Natural killer cell treated with Interleukin-12 subunit alpha and Interleukin-12 subunit beta and Interleukin-15 and Interleukin-18, amount 100 ng/mL, for 72 hours (primary cell): ENCODE data around the gene ZNF581. TPM values are rescaled to one million over a fixed set of nuclear protein-coding genes. Genes with fewer than 3 reads are reported as not detected.

Experiments
- ATAC-seq, 2 donors: fragments of 150-1000 bp; cut with Tn5 transposase in 1 of 2; sonication (Bioruptor Pico), chemical (Tn5 transposase) in 1 of 2; 2 replicates each; pipeline ENCODE4 v1.10.0; 2021
- DNase-seq: peaks from one replicate; pipeline ENCODE4 v3.0.0; 2022; ENCODE audit warnings: low spot score
- H3K27ac Mint-ChIP-seq, 2 donors: 1 replicate in 1 of 2; 2 replicates in 1 of 2; pipeline ENCODE4 v1.8.0; 2022; ENCODE audit warnings: mixed read lengths in 2 of 2, mild to moderate bottlenecking in 1 of 2, moderate library complexity in 1 of 2
- H3K27me3 Mint-ChIP-seq, 2 donors: 1 replicate in 1 of 2; 2 replicates in 1 of 2; pipeline ENCODE4 v1.8.0; 2022; ENCODE audit warnings: mixed read lengths in 2 of 2
- H3K36me3 Mint-ChIP-seq: one replicate; pipeline ENCODE4 v1.8.0; 2022; ENCODE audit warnings: mixed read lengths
- H3K4me1 Mint-ChIP-seq, 2 donors: 1 replicate in 1 of 2; 2 replicates in 1 of 2; pipeline ENCODE4 v1.8.0; 2022; ENCODE audit warnings: low read depth in 2 of 2, mixed read lengths in 2 of 2, mild to moderate bottlenecking in 1 of 2
- H3K4me3 Mint-ChIP-seq: one replicate; pipeline ENCODE4 v1.8.0; 2022; ENCODE audit warnings: mixed read lengths
- H3K9me3 Mint-ChIP-seq: 2 replicates; pipeline ENCODE4 v1.8.0; 2022; ENCODE audit warnings: mixed read lengths
- total RNA-seq, 2 donors: library from RNA; stranded (reverse); gene quantifications; one replicate each; pipeline ENCODE4 v1.2.3, GENCODE V29; 2022

ZNF581 gene
- total RNA-seq, 2 donors from 2014 or later, result 15.1 to 27.6 TPM

- H3K4me3 Mint-ChIP-seq, result no peak overlapping the region
These were observed 27.7 kb upstream of the ZNF581 start for GRCh38 chr19:55615543-55616394.

GRCh38 chr19:55616395-55616875 lies 27.0 kb upstream of the ZNF581 start:
- Mint-ChIP-seq H3K36me3 (peaks cover 4% of the 10 kb centered on the region), H3K9me3 (no peaks in the 10 kb centered on the region), H3K4me1 (peaks cover 21 to 23% of the 10 kb centered on the region in 2 donors), H3K27ac (no peak overlapping the region), H3K4me3 (no peak overlapping the region), H3K27me3 (no peaks in the 10 kb centered on the region)
- DNase-seq, result no peak
- no peak for ATAC-seq

More at GRCh38 chr19:55615543-55616394, 27.7 kb upstream of the ZNF581 start:
- H3K4me1 Mint-ChIP-seq, result peaks cover 19 to 28% of the 10 kb centered on the region in 2 donors
- H3K27me3 Mint-ChIP-seq, result no peaks in the 10 kb centered on the region
- ATAC-seq (no peak), DNase-seq (no peak)
- H3K9me3 Mint-ChIP-seq, result no peaks in the 10 kb centered on the region
- peaks cover 4% of the 10 kb centered on the region for H3K36me3 Mint-ChIP-seq
- H3K27ac Mint-ChIP-seq, result no peak overlapping the region

GRCh38 chr19:55617426-55617825 lies 26.0 kb upstream of the ZNF581 start:
- peaks cover 16 to 18% of the 10 kb centered on the region in 2 donors for H3K4me1 Mint-ChIP-seq
- DNase-seq (no peak), ATAC-seq (no peak)
- H3K36me3 Mint-ChIP-seq, result peaks cover 4% of the 10 kb centered on the region
- H3K27me3 Mint-ChIP-seq, result no peaks in the 10 kb centered on the region
- H3K9me3 Mint-ChIP-seq, result no peaks in the 10 kb centered on the region
- no peak overlapping the region for H3K27ac Mint-ChIP-seq
- H3K4me3 Mint-ChIP-seq, result no peak overlapping the region

- H3K4me1 Mint-ChIP-seq, result peaks cover 15% of the 10 kb centered on the region in 2 donors
- no peak for ATAC-seq
- H3K9me3 Mint-ChIP-seq, result no peaks in the 10 kb centered on the region
- peaks cover 4% of the 10 kb centered on the region for H3K36me3 Mint-ChIP-seq
- H3K27ac Mint-ChIP-seq, result no peak overlapping the region
- DNase-seq, result no peak
- H3K4me3 Mint-ChIP-seq, result no peak overlapping the region
- no peaks in the 10 kb centered on the region for H3K27me3 Mint-ChIP-seq
These were observed 25.0 kb upstream of the ZNF581 start for GRCh38 chr19:55618426-55618825.

- peaks cover 22% of the 10 kb centered on the region in 2 donors for H3K4me1 Mint-ChIP-seq
- no peaks in the 10 kb centered on the region for H3K27me3 Mint-ChIP-seq
- DNase-seq, result no peak
- H3K9me3 Mint-ChIP-seq, result no peaks in the 10 kb centered on the region
- ATAC-seq, result no peak
- H3K4me3 Mint-ChIP-seq, result no peak overlapping the region
- peak overlapping the region in 1 of 2 donors; percentile 36 for H3K27ac Mint-ChIP-seq
- peaks cover 4% of the 10 kb centered on the region for H3K36me3 Mint-ChIP-seq
These were observed 24.2 kb upstream of the ZNF581 start for GRCh38 chr19:55619286-55619685.

GRCh38 chr19:55620410-55621204 lies 22.8 kb upstream of the ZNF581 start:
- Mint-ChIP-seq H3K27ac (peak overlapping the region in 1 of 2 donors; percentile 36), H3K4me1 (peaks cover 28 to 32% of the 10 kb centered on the region in 2 donors), H3K4me3 (no peak overlapping the region), H3K9me3 (no peaks in the 10 kb centered on the region), H3K36me3 (peaks cover 4% of the 10 kb centered on the region), H3K27me3 (no peaks in the 10 kb centered on the region)
- no peak for ATAC-seq
- DNase-seq, result no peak

- DNase-seq, result no peak
- H3K4me1 Mint-ChIP-seq, result peaks cover 31 to 32% of the 10 kb centered on the region in 2 donors
- no peak overlapping the region for H3K27ac Mint-ChIP-seq
These were observed 22.2 kb upstream of the ZNF581 start for GRCh38 chr19:55621205-55621672.

GRCh38 chr19:55621673-55622231 lies 21.7 kb upstream of the ZNF581 start:
- Mint-ChIP-seq H3K4me3 (no peak overlapping the region), H3K9me3 (no peaks in the 10 kb centered on the region), H3K36me3 (peaks cover 4% of the 10 kb centered on the region), H3K4me1 (peaks cover 32 to 36% of the 10 kb centered on the region in 2 donors), H3K27ac (no peak overlapping the region), H3K27me3 (no peaks in the 10 kb centered on the region)
- ATAC-seq, result no peak
- DNase-seq, result no peak

More at GRCh38 chr19:55621205-55621672, 22.2 kb upstream of the ZNF581 start:
- Mint-ChIP-seq H3K27me3 (no peaks in the 10 kb centered on the region), H3K4me3 (no peak overlapping the region), H3K9me3 (no peaks in the 10 kb centered on the region), H3K36me3 (peaks cover 4% of the 10 kb centered on the region)
- ATAC-seq, result no peak

GRCh38 chr19:55622242-55622969 lies 21.0 kb upstream of the ZNF581 start:
- Mint-ChIP-seq H3K27me3 (no peaks in the 10 kb centered on the region), H3K4me3 (no peak overlapping the region), H3K9me3 (no peaks in the 10 kb centered on the region), H3K27ac (no peak overlapping the region), H3K36me3 (peaks cover 2% of the 10 kb centered on the region), H3K4me1 (peaks cover 29 to 39% of the 10 kb centered on the region in 2 donors)
- DNase-seq (no peak), ATAC-seq (no peak)

- ATAC-seq, result no peak
- Mint-ChIP-seq H3K4me1 (peaks cover 28 to 39% of the 10 kb centered on the region in 2 donors), H3K36me3 (no peaks in the 10 kb centered on the region)
These were observed 20.3 kb upstream of the ZNF581 start for GRCh38 chr19:55623130-55623529.

GRCh38 chr19:55623561-55623960 lies 19.9 kb upstream of the ZNF581 start:
- Mint-ChIP-seq H3K27me3 (peaks cover 0 to 3% of the 10 kb centered on the region in 2 donors), H3K27ac (peak overlapping the region; percentile 73 to 87), H3K4me3 (peak overlapping the region; percentile 69), H3K9me3 (no peaks in the 10 kb centered on the region), H3K4me1 (peaks cover 28 to 39% of the 10 kb centered on the region in 2 donors), H3K36me3 (no peaks in the 10 kb centered on the region)
- ATAC-seq (no peak), DNase-seq (no peak)

More at GRCh38 chr19:55623130-55623529, 20.3 kb upstream of the ZNF581 start:
- no peaks in the 10 kb centered on the region for H3K9me3 Mint-ChIP-seq
- peaks cover 0 to 2% of the 10 kb centered on the region in 2 donors for H3K27me3 Mint-ChIP-seq
- DNase-seq, result no peak
- no peak overlapping the region for H3K4me3 Mint-ChIP-seq
- peak overlapping the region; percentile 73 to 87 for H3K27ac Mint-ChIP-seq

GRCh38 chr19:55624109-55625003 lies 19.1 kb upstream of the ZNF581 start, which contains the start of gene ZNF784:
Gene ZNF784 (minus strand): TSS chr19:55624566. CDS start chr19:55624561, 5 bp downstream.
- Mint-ChIP-seq H3K4me1 (peaks cover 28 to 39% of the 10 kb centered on the region in 2 donors), H3K9me3 (no peaks in the 10 kb centered on the region), H3K4me3 (peak within 1 kb of the TSS; percentile 69), H3K27me3 (peaks cover 0 to 3% of the 10 kb centered on the region in 2 donors), H3K27ac (peak within 1 kb of the TSS; percentile 73 to 87), H3K36me3 (no peaks in the 10 kb centered on the region)
- peak; percentile 91 to 95 for ATAC-seq
- peak; percentile 95 for DNase-seq
